Keratinocyte (primary cell): Measurements from ENCODE around the gene MAP7.

Source experiments
- CTCF ChIP-seq, 3 experiments: IDR thresholded peaks in 1 of 3; conservative IDR thresholded peaks in 1 of 3; optimal IDR thresholded peaks in 1 of 3; 2 replicates in 2 of 3; 3 replicates in 1 of 3; pipeline versions ENCODE3 to v1.5.1; 2011; ENCODE audit warnings: low read length in 3 of 3, mild to moderate bottlenecking in 3 of 3, moderate library complexity in 2 of 3, control low read depth in 1 of 3, inconsistent platforms in 1 of 3; ENCODE audit not compliant: insufficient read depth in 2 of 3; ENCODE audit errors: extremely low read depth in 1 of 3
- EZH2 ChIP-seq: IDR thresholded peaks from one replicate; pipeline ENCODE4 v1.6.1; 2012; ENCODE audit warnings: inconsistent platforms, mild to moderate bottlenecking, low read length, moderate library complexity

- TF ChIP-seq CTCF (optimal IDR thresholded peaks at IDR 0.05 in 1 of 3, IDR thresholded peaks at IDR 0.05 in 1 of 3, conservative IDR thresholded peaks at IDR 0.05 in 1 of 3; ENCODE audit: extremely low read depth in 1 of 3, insufficient read depth in 2 of 3, low read length in 3 of 3) (no peak), EZH2 (no peak)
Measured at GRCh38 chr6:136435101-136435500, 115.1 kb downstream of the MAP7 start.
